Stimulated activated CD8-positive, alpha-beta memory T cell treated with anti-CD3 and anti-CD28 coated beads, Interleukin-15, amount 100 ng/mL, for 1 hour (primary cell): ENCODE data around the gene MOCS1.

Experiments used
- DNase-seq: peaks from one replicate; pipeline ENCODE4 v3.0.0-alpha.2; 2020; ENCODE audit warnings: low read depth

MOCS1 gene

DNA sequence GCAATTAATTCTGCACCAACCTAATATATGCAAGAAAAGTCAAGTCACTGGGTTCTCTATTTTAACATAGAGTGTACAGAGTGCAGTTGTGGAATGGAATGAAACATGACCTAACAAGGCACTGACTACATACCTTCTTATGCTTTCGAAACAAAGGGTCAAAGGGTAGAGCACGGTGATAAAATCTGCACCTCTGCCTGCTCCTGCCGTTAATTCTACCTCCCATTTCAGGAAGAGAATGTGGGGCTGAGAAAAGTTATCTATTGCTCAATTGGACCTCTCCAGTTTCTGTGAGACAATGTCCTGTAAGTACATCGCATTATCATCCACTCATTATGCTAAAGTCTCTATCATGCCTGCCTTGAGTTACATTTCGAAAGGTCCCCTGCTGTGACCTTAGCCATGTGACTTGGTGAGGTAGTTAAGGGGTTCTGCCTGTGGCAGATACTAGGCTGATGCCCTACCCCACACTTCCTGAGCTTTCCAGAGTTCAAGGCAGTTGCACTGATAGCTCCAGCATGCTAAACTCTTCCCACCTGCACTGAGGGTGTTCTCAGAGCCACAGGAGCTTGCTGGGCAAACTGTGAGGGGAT, 14.0 kb upstream of the MOCS1 start:
- DNase-seq: no peak

GRCh38 chr6:39947611-39948068, 13.4 kb upstream of the MOCS1 start:
- DNase-seq: no peak

GRCh38 chr6:39945626-39946025, 11.4 kb upstream of the MOCS1 start:
- DNase-seq: no peak

GRCh38 chr6:39942903-39943580, 8.8 kb upstream of the MOCS1 start:
- no peak for DNase-seq

GRCh38 chr6:39941820-39942219, 7.6 kb upstream of the MOCS1 start:
- no peak for DNase-seq

- DNase-seq: no peak
Measured at GRCh38 chr6:39941138-39941537, 6.9 kb upstream of the MOCS1 start.

GRCh38 chr6:39938773-39939654, 4.8 kb upstream of the MOCS1 start:
- DNase-seq: no peak

DNA sequence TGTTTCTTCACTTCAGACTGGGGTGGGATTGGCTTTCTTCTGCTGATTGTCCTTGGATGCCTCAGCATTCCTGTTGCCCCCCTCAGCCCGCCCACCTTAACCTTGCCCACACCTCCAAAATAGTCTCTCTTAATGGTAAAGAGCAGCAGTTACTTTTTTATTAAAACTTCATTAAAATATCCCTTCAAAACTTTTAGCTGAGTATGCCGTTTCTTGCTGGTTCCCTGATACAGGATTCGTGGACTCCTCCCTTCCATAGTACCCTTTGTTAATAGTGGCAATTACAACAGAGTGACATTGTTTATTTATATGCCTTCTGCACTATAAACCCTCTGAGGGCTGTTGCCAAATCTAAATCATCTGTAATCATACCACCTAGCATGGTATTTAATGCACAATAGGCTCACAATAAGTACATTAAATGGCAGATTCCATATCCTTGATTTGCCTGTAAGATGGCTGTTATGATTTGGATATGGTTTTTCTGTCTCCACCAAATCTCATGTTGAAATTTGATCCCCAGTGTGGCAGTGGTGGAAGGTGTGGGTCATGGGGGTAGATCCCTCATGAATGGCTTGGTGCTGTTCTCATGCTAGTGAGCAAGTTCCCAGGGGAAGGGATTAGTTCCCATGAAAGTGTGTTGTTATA, 3.5 kb upstream of the MOCS1 start:
- no peak for DNase-seq

DNA sequence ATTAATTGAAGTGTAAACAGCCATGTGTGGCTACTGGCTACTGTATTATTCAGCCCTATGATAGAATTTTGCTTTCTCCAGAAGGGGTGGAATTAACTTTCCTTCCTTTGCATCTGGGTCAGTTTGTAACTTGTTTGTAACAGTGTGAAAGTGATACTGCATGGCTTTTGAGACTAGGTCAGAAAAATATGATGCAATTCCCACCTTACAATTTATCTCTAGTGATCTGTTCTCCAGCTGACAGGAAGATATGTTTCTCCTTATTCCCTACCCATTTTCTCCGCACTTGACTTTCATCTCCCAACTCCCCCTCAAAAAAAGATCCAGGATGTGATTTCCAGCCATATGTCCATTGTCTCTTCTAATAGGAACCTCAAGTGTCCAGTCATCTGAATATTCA, 2.6 kb upstream of the MOCS1 start:
- no peak for DNase-seq

GRCh38 chr6:39935241-39935640, 979 bp upstream of the MOCS1 start:
- DNase-seq: no peak

- no peak for DNase-seq
Measured at GRCh38 chr6:39933669-39934130, 562 bp downstream of the MOCS1 start.

GRCh38 chr6:39932386-39932910, 1.8 kb downstream of the MOCS1 start:
- no peak for DNase-seq

DNA sequence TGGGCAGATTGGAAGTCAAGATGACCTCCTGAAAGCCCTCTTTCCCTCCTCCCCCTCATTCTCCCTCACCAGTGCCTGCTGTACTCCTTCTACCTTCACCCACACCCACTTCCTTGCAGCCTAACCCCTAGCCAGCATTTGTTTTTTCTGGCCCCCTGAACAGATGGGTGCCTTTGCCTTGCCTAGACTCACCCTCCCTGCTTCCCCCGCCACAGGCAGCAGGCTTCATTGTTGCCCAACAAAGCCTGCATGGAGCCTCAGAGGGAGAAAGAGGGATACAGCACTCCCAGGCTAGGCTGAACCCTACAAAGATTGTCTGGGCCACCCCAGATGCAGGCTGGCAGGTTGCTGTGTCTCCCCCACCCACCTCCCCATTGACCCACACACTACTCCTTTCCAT, 2.7 kb downstream of the MOCS1 start:
- DNase-seq: no peak

GRCh38 chr6:39930540-39930939, 3.7 kb downstream of the MOCS1 start:
- DNase-seq: no peak

DNA sequence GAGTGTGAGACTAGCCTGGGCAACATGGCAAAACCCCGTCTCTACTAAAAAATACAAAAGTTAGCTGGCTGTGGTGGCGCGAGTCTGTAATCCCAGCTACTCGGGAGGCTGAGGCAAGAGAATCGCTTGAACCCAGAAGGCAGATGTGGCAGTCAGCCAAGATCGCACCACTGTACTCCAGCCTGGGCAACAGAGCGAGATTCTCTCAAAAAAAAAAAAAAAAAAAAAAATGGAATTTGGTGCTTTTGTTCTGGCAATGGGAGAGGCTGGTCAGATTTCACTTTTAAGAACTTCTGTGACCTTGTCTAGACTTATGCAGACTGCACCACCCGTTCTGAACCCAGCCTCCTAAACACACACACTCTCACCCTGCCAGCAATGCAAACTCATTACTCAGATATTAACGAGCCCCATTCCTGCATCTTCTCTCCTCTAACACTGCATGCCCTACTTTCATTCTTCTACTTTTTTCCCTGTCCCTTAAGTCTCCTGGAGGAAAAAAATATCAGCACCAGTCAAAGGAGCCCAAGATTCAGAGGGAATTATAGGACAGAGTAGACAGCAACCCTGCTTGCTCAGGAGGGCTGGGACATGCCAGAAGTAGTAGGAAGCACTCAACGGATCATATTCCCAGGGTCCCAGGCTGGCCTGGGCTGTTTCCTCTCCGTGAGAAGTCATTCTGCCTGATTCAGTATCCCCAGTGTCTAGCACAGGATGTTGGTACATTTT, 4.4 kb downstream of the MOCS1 start:
- no peak for DNase-seq

- DNase-seq: no peak
Measured at GRCh38 chr6:39929039-39929732, 5.1 kb downstream of the MOCS1 start.

GRCh38 chr6:39927159-39927558, 7.1 kb downstream of the MOCS1 start:
- no peak for DNase-seq

GRCh38 chr6:39926668-39927067, 7.6 kb downstream of the MOCS1 start:
- DNase-seq: no peak

- no peak for DNase-seq
Measured at GRCh38 chr6:39925931-39926290, 8.4 kb downstream of the MOCS1 start.

DNA sequence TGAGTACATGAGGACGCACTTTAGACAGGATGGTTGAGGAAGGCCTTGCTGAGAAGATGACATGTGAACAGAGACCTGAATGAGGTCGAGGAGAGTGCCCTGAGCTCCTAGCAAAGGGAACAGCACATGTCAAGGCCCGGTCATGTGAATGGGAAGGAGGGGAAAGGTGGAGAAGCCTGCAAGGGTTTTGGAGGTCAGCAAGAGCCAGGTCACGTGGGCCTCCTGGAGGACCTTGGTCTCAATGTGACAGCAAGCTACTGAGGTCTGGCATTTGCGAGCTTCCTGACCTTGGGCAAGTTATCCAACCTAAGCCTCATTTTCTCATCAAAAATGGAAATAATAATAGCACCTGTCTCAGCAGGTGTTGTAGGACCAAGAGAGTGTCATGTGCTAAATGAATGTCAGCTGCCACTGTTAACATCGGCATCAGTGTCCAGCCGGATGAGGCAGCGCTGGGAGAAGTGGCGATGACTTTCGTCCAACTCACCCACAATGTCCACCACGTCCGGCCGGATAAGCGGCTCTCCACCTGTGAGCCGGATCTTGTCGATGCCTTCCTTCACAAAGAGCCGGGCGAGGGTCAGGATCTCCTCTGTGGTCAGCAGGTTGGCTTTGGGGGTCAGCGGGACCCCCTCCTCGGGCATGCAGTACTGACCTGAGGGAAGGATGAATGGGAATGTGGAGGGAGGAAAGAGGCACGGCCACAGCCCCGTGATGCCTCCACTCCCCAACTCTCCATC, 8.9 kb downstream of the MOCS1 start:
- no peak for DNase-seq
